AG04450 (cell line): ENCODE results near the gene PSMF1. TPM values are rescaled to one million over a fixed set of nuclear protein-coding genes. Genes with fewer than 3 reads are reported as not detected.

ENCODE experiments used
- CTCF ChIA-PET: fragments of 300-600, 350-600 bp; formaldehyde crosslinking; extraction: SDS; loops from one replicate; lab custom pipeline; 2022; ENCODE audit warnings: antibody characterized with exemption, inconsistent platforms; lab: Charles Lee
- POLR2A ChIA-PET: fragments of 350-600 bp; formaldehyde crosslinking; extraction: SDS; loops from one replicate; lab custom pipeline; 2021; ENCODE audit warnings: antibody characterized with exemption, inconsistent platforms; lab: Yijun Ruan, JAX
- DNase-seq: peaks from one replicate; pipeline ENCODE4 v3.0.0-alpha.2; 2011; ENCODE audit warnings: low read depth, low spot score
- H3K27ac ChIP-seq: one replicate; pipeline ENCODE4 v1.5.1; 2012; ENCODE audit warnings: low read depth, low read length, control low read depth
- H3K27me3 ChIP-seq: one replicate; pipeline ENCODE4 v1.6.0; 2012; ENCODE audit warnings: low read length; ENCODE audit not compliant: control insufficient read depth, insufficient read depth
- H3K4me3 ChIP-seq: 2 replicates; pipeline ENCODE4 v1.5.1; 2011; ENCODE audit warnings: mild to moderate bottlenecking, low read depth, low read length, control low read depth
- H3K9me3 ChIP-seq: 2 replicates; pipeline ENCODE4 v1.5.1; 2012; ENCODE audit warnings: low read length; ENCODE audit not compliant: control insufficient read depth, insufficient read depth
- polyA plus RNA-seq: library from polyadenylated mRNA; depleted of rRNA; stranded (reverse); fragments of >200 nt; gene quantifications from 2 replicates; pipeline ENCODE4 v1.2.3, GENCODE V29; 2011
- TF ChIP-seq, protein P1 (sequence below): IDR thresholded peaks from 2 replicates; pipeline ENCODE4 v1.5.1; 2011; ENCODE audit warnings: low read depth, low read length, control low read depth, inconsistent platforms

PSMF1 gene
- polyA plus RNA-seq, 1 experiment, result 116 TPM

DNA sequence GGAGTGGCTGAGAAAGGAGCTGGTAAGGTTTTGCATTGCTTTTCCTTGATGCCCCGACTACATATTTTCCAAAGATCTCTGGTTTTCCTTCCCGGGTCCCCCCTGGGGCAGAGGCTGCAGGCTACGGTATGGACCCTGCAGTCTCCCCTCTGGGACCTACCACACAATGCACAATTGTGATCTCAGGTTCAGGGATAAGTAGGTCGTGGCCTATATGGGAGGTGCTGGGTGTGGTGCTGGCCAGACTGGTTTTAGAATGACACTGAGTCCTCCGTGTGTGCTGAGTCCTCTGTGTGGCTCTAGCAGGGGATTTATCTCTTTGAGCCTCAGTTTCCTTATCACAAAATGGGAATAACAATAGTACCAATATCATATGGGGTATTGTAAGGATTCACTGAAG lies 85.2 kb downstream of the PSMF1 start:
- no peak overlapping the region for H3K27ac ChIP-seq
- ChIA-PET POLR2A (no interaction called here), CTCF (interaction anchor here (0.5 to 1.4 kb wide), 3 partner anchors 9 to 300 kb away, joined by 3 to 5 read pairs (median 4); no protein-coding TSS in a partner anchor)
- DNase-seq, result no peak
- H3K27me3 ChIP-seq, result peaks cover 47% of the 10 kb centered on the region
- TF ChIP-seq, protein P1, sequence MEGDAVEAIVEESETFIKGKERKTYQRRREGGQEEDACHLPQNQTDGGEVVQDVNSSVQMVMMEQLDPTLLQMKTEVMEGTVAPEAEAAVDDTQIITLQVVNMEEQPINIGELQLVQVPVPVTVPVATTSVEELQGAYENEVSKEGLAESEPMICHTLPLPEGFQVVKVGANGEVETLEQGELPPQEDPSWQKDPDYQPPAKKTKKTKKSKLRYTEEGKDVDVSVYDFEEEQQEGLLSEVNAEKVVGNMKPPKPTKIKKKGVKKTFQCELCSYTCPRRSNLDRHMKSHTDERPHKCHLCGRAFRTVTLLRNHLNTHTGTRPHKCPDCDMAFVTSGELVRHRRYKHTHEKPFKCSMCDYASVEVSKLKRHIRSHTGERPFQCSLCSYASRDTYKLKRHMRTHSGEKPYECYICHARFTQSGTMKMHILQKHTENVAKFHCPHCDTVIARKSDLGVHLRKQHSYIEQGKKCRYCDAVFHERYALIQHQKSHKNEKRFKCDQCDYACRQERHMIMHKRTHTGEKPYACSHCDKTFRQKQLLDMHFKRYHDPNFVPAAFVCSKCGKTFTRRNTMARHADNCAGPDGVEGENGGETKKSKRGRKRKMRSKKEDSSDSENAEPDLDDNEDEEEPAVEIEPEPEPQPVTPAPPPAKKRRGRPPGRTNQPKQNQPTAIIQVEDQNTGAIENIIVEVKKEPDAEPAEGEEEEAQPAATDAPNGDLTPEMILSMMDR, result no peak
- H3K4me3 ChIP-seq, result no peak overlapping the region
- H3K9me3 ChIP-seq, result no peaks in the 10 kb centered on the region

DNA sequence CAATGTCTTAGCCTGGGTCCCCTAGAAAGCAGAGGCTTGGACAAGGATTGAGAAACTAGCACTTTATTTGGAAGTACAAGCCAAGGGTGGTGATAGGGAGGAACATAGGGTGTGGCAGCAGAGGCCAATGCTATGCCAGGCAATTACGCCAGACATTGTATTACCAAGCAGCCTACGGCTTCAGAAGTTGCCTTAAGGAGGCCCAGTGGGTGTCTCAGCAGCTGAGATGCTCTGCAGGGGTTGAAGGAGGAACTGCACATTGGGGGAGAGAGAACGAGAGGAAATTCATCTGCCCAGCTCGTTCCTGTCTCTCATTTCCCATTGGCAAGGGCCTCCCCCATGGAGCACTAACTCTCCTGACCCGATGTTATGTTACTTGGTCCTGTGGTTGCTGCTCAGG lies 85.7 kb downstream of the PSMF1 start:
- TF ChIP-seq, protein P1, result no peak
- POLR2A ChIA-PET, result no interaction called here
- Histone ChIP-seq H3K4me3 (no peak overlapping the region), H3K9me3 (no peaks in the 10 kb centered on the region), H3K27me3 (peaks cover 47% of the 10 kb centered on the region), H3K27ac (no peak overlapping the region)
- CTCF ChIA-PET, result interaction anchor here (0.5 to 1.4 kb wide), 2 partner anchors 9 to 300 kb away, joined by 3 to 5 read pairs; no protein-coding TSS in a partner anchor
- no peak for DNase-seq

DNA sequence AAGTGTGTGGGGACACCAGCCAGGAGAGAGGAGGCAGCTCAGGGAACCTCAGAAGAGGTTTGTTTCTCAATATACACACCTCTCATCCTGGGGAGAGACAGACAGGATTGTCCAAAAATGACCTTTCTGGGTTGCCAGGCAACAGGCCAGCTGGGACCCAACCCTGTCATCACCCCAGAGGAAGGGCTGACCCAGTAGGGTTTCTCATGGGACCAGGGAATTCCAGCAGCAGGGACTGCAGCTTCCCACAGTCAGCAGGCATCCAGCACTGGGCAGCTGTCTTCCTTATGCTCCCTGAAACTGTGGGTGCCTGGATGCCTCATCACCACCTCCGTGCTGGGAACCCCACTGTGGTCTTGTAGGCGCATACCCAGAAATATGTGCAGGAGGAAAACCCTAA lies 86.2 kb downstream of the PSMF1 start:
- Histone ChIP-seq H3K27me3 (peaks cover 51% of the 10 kb centered on the region), H3K27ac (no peak overlapping the region), H3K4me3 (no peak overlapping the region), H3K9me3 (no peaks in the 10 kb centered on the region)
- ChIA-PET POLR2A (no interaction called here), CTCF (interaction anchor here (1.4 kb wide), 1 partner anchor 8 kb away, joined by 5 read pairs; no protein-coding TSS in a partner anchor)
- no peak for DNase-seq
- TF ChIP-seq, protein P1, result no peak

DNA sequence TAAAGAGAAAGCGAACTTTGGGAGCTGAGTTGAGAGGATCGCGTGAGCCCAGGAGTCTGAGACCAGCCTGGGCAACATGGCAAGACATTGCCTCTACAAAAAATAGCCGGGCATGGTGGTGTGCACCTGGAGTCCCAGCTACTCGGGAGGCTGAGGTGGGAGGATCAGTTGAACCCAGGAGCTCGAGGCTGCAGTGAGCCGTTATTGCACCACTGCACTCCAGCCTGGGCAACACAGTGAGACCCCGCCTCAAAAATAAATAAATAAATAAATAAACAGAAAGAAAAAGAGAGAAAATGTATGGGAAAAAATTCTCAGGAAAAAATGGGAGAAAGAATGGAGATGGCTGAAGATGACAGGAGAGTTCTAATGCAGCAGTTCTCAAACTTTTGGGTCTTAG lies 87.4 kb downstream of the PSMF1 start:
- Histone ChIP-seq H3K27ac (no peak overlapping the region), H3K27me3 (peaks cover 54% of the 10 kb centered on the region), H3K4me3 (no peak overlapping the region), H3K9me3 (no peaks in the 10 kb centered on the region)
- CTCF ChIA-PET, result interaction anchor here (0.6 to 1.2 kb wide), 3 partner anchors 16 to 334 kb away, joined by 3 read pairs; no protein-coding TSS in a partner anchor
- POLR2A ChIA-PET, result interaction anchor here (0.5 kb wide), 1 partner anchor 376 kb away, joined by 6 read pairs; no protein-coding TSS in a partner anchor
- TF ChIP-seq, protein P1, result no peak
- no peak for DNase-seq

DNA sequence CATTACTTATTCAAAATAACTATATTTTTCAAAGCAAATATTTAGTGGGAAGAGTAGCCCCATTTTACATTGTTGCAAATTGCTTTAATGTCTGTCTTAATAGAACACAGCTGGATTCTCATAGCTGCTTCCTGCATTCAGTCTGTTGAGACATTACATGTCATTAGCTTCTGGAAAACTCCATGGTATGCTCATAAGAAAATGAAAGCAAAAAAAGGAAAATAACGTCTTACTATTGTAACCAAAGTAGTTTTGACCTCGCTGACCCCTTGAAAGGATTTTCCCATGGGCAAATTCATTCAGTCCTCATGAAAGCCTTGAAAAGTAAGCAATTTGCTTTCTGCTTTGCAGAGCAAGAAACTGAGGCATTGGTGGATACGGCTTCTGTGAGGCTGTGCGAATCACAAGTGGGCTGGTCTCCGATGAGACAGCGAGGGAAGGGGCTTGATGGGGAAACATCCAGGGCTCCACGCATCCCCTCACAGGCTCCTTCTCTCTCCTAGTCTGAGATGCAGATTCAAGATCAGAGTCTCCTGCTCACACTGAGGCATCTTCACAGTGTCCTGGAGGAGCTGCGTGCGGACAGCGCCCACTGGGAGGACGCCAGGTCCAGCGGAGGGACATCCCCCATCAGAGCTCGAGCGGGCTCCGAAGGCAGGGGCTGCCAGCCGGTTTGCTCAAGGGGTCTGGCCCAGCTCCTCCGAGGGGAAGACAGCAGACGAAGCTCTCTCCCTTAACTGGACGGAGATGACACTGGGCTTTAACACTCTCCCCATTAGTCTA lies 88.2 kb downstream of the PSMF1 start:
- DNase-seq, result no peak
- TF ChIP-seq, protein P1, result no peak
- CTCF ChIA-PET, result interaction anchor here (0.5 to 0.6 kb wide), 3 partner anchors 17 to 333 kb away, joined by 3 read pairs; no protein-coding TSS in a partner anchor
- H3K9me3 ChIP-seq, result no peaks in the 10 kb centered on the region
- no peak overlapping the region for H3K4me3 ChIP-seq
- peaks cover 49% of the 10 kb centered on the region for H3K27me3 ChIP-seq
- POLR2A ChIA-PET, result interaction anchor here (0.5 kb wide), 1 partner anchor 377 kb away, joined by 6 read pairs; no protein-coding TSS in a partner anchor
- no peak overlapping the region for H3K27ac ChIP-seq
